ENCODE data around the gene SMPDL3B.
A peak's percentile ranks its signal among the peaks of the same experiment; 100 is the strongest.

SMPDL3B gene

DNA sequence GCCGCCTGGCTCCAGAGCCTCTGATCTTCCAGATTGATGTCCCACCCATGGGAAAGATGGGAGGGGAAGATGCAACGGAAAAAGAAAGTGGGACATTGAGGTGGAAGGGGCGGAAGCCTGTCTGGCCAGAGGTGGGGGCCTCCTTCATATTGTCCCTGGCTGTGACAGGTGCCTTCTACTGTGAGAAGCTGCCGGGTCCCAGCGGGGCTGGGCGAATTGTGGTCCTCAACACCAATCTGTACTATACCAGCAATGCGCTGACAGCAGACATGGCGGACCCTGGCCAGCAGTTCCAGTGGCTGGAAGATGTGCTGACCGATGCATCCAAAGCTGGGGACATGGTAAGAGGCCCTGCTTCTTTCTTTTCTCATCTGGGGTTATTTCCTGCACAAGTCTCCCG is 19.4 kb downstream of the SMPDL3B start:
- TF ChIP-seq, protein P1, sequence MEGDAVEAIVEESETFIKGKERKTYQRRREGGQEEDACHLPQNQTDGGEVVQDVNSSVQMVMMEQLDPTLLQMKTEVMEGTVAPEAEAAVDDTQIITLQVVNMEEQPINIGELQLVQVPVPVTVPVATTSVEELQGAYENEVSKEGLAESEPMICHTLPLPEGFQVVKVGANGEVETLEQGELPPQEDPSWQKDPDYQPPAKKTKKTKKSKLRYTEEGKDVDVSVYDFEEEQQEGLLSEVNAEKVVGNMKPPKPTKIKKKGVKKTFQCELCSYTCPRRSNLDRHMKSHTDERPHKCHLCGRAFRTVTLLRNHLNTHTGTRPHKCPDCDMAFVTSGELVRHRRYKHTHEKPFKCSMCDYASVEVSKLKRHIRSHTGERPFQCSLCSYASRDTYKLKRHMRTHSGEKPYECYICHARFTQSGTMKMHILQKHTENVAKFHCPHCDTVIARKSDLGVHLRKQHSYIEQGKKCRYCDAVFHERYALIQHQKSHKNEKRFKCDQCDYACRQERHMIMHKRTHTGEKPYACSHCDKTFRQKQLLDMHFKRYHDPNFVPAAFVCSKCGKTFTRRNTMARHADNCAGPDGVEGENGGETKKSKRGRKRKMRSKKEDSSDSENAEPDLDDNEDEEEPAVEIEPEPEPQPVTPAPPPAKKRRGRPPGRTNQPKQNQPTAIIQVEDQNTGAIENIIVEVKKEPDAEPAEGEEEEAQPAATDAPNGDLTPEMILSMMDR (IDR thresholded peaks at IDR 0.05; ENCODE audit: extremely low read depth, missing control alignments): no peak

DNA sequence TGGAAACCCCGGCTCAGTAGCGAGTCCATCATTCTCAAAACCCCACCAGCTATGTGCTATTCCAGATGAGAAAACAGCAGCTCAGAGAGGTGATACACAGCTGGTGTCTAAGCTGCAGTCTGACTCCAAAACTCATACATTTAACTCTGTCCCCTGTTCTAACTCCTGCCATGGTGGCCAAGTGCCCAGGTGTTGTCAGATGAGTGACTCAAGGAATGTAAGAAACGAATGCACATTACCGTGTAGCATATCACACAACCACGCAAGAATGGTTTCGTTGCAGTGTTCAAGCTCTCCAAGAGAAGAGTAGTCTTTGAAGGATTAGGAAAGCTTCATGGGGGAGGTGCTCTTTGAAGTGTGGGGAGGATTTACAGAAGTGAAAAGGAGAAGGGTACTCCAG is 20.3 kb downstream of the SMPDL3B start:
- DNase-seq (ENCODE audit: low spot score): no peak
- TF ChIP-seq, protein P1 (IDR thresholded peaks at IDR 0.05; ENCODE audit: extremely low read depth, missing control alignments): no peak

More for the DNA sequence above, 19.4 kb downstream of the SMPDL3B start:
- no peak for DNase-seq (ENCODE audit: low spot score)

DNA sequence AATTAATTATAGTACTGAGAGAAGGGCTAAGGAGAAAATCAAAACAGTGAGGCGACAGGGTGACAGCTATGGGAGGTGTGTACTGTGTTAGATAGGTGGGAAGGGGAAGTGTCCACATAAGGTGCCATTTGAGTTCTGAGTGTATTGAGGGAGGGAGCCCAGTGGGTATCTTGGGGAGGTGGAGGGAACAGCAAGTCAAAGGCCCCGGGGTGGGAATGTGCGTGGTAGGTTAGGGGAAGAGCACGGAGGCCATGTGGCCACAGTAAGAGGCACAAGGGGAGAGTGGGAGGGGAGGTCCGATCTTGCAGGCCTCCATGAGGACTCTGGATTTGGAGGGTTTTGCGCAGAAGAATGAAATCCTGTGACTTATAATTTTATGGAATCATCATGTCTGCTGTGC is 22.0 kb downstream of the SMPDL3B start:
- DNase-seq (ENCODE audit: low spot score): no peak
- TF ChIP-seq, protein P1 (IDR thresholded peaks at IDR 0.05; ENCODE audit: extremely low read depth, missing control alignments): no peak

DNA sequence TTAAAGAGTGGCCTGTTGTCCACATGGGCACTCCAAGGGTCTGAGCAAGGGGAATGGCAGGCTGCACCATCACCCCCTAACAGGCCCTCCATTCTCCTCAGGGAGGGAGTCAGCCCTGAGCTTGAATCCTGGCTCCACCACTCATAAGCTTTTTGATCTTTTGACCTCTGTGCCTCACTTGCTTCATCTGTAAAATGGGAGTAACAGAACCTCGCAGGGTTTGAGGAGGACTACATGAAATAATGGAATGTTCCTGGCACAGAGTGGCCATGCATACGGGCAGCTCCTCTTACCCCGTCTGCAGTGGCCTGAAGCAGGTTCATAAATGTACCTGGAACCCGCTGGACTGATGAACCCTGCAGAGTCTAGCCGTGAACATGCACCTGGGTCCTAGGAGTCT is 22.9 kb downstream of the SMPDL3B start:
- TF ChIP-seq, protein P1 (IDR thresholded peaks at IDR 0.05; ENCODE audit: extremely low read depth, missing control alignments): no peak
- no peak for DNase-seq (ENCODE audit: low spot score)

DNA sequence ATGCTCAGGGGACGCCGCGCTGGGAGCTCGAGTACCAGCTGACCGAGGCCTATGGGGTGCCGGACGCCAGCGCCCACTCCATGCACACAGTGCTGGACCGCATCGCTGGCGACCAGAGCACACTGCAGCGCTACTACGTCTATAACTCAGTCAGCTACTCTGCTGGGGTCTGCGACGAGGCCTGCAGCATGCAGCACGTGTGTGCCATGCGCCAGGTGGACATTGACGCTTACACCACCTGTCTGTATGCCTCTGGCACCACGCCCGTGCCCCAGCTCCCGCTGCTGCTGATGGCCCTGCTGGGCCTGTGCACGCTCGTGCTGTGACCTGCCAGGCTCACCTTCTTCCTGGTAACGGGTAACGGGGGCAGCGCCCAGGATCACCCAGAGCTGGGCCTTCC is 23.7 kb downstream of the SMPDL3B start:
- TF ChIP-seq, protein P1 (IDR thresholded peaks at IDR 0.05; ENCODE audit: extremely low read depth, missing control alignments): no peak
- DNase-seq (ENCODE audit: low spot score): no peak

DNA sequence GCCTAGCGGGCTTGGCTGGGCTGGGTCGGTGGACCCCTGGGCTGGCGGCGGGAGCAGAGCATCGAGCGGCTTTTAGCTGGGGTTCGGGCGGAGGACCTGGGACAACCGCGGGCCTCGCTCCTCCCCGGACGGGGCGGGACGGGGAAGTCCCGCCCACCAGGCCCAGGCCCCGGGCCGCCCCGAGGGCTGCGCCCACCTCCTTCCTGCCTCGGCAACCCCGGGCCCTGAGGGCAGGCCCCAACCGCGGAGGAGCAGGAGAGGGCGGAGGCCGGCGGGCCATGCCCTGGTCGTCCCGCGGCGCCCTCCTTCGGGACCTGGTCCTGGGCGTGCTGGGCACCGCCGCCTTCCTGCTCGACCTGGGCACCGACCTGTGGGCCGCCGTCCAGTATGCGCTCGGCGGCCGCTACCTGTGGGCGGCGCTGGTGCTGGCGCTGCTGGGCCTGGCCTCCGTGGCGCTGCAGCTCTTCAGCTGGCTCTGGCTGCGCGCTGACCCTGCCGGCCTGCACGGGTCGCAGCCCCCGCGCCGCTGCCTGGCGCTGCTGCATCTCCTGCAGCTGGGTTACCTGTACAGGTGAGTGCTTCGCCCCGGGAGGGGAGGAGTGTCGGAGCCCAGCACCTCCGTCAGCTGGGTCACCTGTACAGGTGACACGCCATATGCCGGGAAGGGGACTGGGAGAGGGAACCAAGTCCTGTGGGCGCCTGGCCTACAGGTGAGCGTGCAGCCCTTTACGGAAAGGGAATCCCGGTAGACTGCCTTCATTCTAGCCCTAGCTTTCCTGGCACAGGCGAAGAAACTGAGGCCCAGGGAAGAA is 25.2 kb downstream of the SMPDL3B start, which contains the start of gene XKR8:
Gene XKR8, plus strand, starts transcription at position 182 of the 812 bp plus-strand sequence. Its CDS starts 97 bp downstream, at position 279.
- DNase-seq (ENCODE audit: low spot score): peak; percentile 97
- TF ChIP-seq, protein P1 (IDR thresholded peaks at IDR 0.05; ENCODE audit: extremely low read depth, missing control alignments): peak; percentile 43

DNA sequence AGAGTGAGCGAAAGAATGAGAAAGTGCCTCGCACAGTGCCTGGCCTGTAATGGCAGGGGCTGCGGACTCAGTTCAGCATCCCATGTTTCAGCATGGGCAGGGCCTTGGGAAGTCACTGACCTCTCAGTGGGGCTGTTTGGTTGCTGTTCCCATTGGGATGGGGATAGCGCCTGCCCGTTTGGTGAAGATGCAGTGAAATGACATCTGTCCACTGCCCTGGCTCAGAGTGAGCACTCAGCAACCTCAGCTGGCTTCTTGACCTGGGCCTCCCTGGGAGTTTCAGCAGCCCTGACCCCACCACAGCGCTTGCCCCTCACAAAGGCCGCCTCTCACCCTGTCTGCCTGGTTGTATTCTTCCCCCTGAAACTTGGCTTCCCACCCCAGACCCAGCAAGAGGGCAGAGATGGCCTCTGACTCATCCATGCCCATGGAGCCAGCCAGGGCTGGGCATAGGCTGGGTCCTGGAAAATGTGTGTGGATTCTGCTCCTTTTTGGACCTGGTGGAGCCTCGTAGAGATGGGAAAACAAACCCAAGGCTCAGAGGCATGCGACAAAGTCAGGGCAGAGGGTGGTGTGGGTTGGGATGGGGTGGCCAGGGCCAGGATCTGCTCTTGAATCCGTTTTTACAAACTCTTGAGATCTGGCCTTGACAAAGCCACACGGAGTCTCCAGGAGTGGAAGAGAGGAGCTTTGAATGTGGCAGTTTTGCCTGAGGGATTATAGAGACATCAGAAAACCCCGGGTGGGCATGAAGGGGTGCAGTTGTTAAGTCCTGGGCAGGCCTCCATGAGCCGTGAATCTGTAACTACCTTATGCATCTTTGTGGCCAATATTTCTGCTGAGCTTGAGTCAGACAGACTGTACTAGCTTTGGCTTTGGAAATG is 26.2 kb downstream of the SMPDL3B start:
- DNase-seq (ENCODE audit: low spot score): no peak
- TF ChIP-seq, protein P1 (IDR thresholded peaks at IDR 0.05; ENCODE audit: extremely low read depth, missing control alignments): no peak

Measured in GM20000 (cell line).